Heart right ventricle (tissue), 16 donors: ENCODE measurements around the gene MICAL3. TPM values are rescaled to one million over a fixed set of nuclear protein-coding genes. Genes with fewer than 3 reads are reported as not detected.
"Not testable (repeated sequence)": the region's sequence is repeated elsewhere in the genome, so short reads cannot be mapped to it uniquely, and the experiment has no call there.

Experiments
- ATAC-seq, 8 donors: fragments of 200-7000 bp; cut with Tn5 transposase; one replicate each; pipeline ENCODE4 v1.9.1; 2020; ENCODE audit warnings: mild to moderate bottlenecking in 8 of 8, moderate library complexity in 8 of 8, moderate number of reproducible peaks in 1 of 8
- DNase-seq, 2 donors: peaks; one replicate each; pipeline ENCODE4 v3.0.0-alpha.2; 2020
- H3K27ac ChIP-seq, 10 donors: fragments of 200-600 bp; sonication (generic) in 2 of 10; one replicate each; pipeline versions ENCODE4 v1.5.0 to v1.8.0; 2020 to 2022; ENCODE audit warnings: mild to moderate bottlenecking in 3 of 10
- H3K27me3 ChIP-seq, 7 donors: fragments of 200-600 bp; one replicate each; pipeline ENCODE4 v1.8.0; 2021 to 2022; ENCODE audit warnings: mild to moderate bottlenecking in 2 of 7
- H3K36me3 ChIP-seq, 9 donors: fragments of 200-600 bp; sonication (generic) in 1 of 9; one replicate each; pipeline versions ENCODE4 v1.5.0 to v1.8.0; 2020 to 2022; ENCODE audit warnings: mild to moderate bottlenecking in 2 of 9
- H3K4me1 ChIP-seq, 9 donors: fragments of 200-600 bp; sonication (generic) in 1 of 9; one replicate each; pipeline versions ENCODE4 v1.5.0 to v1.8.0; 2020 to 2022; ENCODE audit warnings: mild to moderate bottlenecking in 4 of 9
- H3K4me3 ChIP-seq, 10 donors: fragments of 200-600 bp; sonication (generic) in 2 of 10; one replicate each; pipeline versions ENCODE4 v1.5.0 to v1.8.0; 2020 to 2022; ENCODE audit warnings: mild to moderate bottlenecking in 7 of 10, moderate library complexity in 2 of 10
- H3K9me3 ChIP-seq, 11 donors: fragments of 200-600 bp in 10 of 11; sonication (generic) in 2 of 11; one replicate each; pipeline versions ENCODE4 v1.5.0 to v1.8.0; 2013 to 2022; ENCODE audit warnings: mild to moderate bottlenecking in 2 of 11, control low read depth in 1 of 11, moderate library complexity in 1 of 11
- CTCF ChIP-seq, 9 donors: fragments of 200-600 bp; sonication (generic) in 2 of 9; IDR thresholded peaks; one replicate each; pipeline versions ENCODE4 v1.5.0 to v1.8.0; 2021 to 2022; ENCODE audit warnings: antibody characterized with exemption in 9 of 9, mild to moderate bottlenecking in 5 of 9, moderate library complexity in 1 of 9
- WGBS, 2 donors: extraction: QIAGEN DNeasy Blood & Tissue Kit; methylation state at CpG; one replicate each; pipeline ENCODE4 v1.1.7; 2013; ENCODE audit warnings: inconsistent platforms in 1 of 2; 5-methylcytosine and 5-hydroxymethylcytosine counted together
- intact Hi-C, 10 donors: fragments of 100-400 bp; cut with DNase I; formaldehyde crosslinking; loops; one replicate each; pipeline versions ENCODE4 v1.11.1 to v1.14.2; 2022
- polyA plus RNA-seq, 2 donors: library from polyadenylated mRNA; stranded (reverse); fragments of 200-250 nt; gene quantifications; one replicate each; pipeline ENCODE4 v1.2.3, GENCODE V29; 2013
- total RNA-seq, 10 donors: library from RNA; stranded (reverse); fragmentation: NEBNext Ultra II Directional in 3 of 10; extraction: Animal tissue kit (Norgen Biotek cat#: 25700) in 3 of 10; gene quantifications; one replicate each; pipeline versions ENCODE4 v1.2.1 to v1.2.4, GENCODE V29; 2021 to 2023
- donor health status: Arrhythmogenic right ventricular cardiomyopathy.
- donor health status: ischemic (EF 13 %, LVEDD 7.1; RV severe dilation, severe dysfunction).
- donor health status: healthy with polysubstance abuse.
- donor health status: DM: no; HTN: yes; CAD: no.
- donor health status: DM: no; HTN: no; CAD: no.
- donor health status: ischemic (EF 25% LVEDD 6.9; RV normal size, moderate dysfunction).
- donor health status: ischemic (EF 25% LVEDD 5.7; RV mildly dilated, moderate dysfunction).
- donor health status: healthy.
- donor health status: DM: yes; HTN: yes; CAD: no.
- donor health status: Ischemic cardiomyopathy.
- donor health status: ischemic (EF 35%, LVEDD 5.7; RV mildly dilated, moderate dysfunction).
- donor health status: nonischemic (EF 11% LVEDD 7.7; RV severe dilation, severe dysfunction).
- donor health status: DM: yes; HTN: yes; CAD: no.
- donor health status: PGD.
- donor health status: ischemic (EF 29% LVEDD 5.4; RV normal size, mild dysfunction).
- donor health status: nonischemic (EF 23%, LVEDD 6.1; RV moderate dilation, normal function).

The MICAL3 gene
- total and polyA plus RNA-seq, 12 donors: 13.2 to 137 (median 109) TPM

GRCh38 chr22:17994424-17995108 is 29.8 kb downstream of the MICAL3 start:
- WGBS, 2 donors: 69 to 73% methylated on average over 10 of the region's 10 CpGs
- Histone ChIP-seq H3K27ac (no peak overlapping the region), H3K4me1 (peaks cover 5 to 85% (median 50%) of the 10 kb centered on the region in 9 donors), H3K27me3 (no peaks in the 10 kb centered on the region), H3K36me3 (no peaks in the 10 kb centered on the region), H3K9me3 (no peaks in the 10 kb centered on the region), H3K4me3 (no peak overlapping the region)
- intact Hi-C loops: loop anchor here in 1 of 10 donors (5.0 kb wide), 1 partner anchor 67 kb away; no protein-coding TSS in a partner anchor
- ATAC-seq: no peak
- no peak for DNase-seq
- no peak for TF ChIP-seq CTCF (IDR thresholded peaks at IDR 0.05)

- H3K4me3 ChIP-seq, ATAC-seq, H3K9me3 ChIP-seq, H3K27me3 ChIP-seq, H3K36me3 ChIP-seq, DNase-seq: not testable (repeated sequence)
- intact Hi-C loops: loop anchor here in 1 of 10 donors (5.0 kb wide), 1 partner anchor 66 kb away; no protein-coding TSS in a partner anchor
- Histone ChIP-seq H3K4me1 (peaks cover 7 to 87% (median 55%) of the 10 kb centered on the region in 9 donors), H3K27ac (peak overlapping the region in 4 of 10 donors; percentile 17 to 63 (median 32))
- WGBS, 2 donors: 64 to 80% methylated on average over 2 of the region's 2 CpGs
Measured at GRCh38 chr22:17992976-17993375, 31.4 kb downstream of the MICAL3 start.

DNA sequence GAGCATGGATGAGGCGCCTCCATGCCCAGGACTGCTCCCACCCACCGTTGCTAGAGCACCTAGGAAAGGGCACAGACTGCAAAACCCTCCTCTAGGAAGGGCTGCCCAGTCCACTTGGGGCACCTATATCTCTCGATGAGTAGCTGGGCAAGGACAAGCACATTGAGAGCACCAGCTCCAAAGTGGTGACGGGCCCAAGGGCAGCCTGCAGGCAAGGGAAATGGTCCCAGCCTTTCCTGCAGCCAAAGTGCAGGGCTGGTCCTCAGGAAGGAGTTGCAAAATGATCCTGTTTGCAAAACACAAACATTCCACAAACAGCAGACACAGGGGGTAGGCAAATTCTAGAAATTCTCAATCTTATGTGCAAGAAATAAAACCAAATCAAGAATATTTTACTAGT is 32.4 kb downstream of the MICAL3 start:
- 50 to 52% methylated on average over 4 of the region's 4 CpGs for WGBS, 2 donors
- H3K27me3 ChIP-seq, H3K36me3 ChIP-seq, H3K9me3 ChIP-seq, DNase-seq, H3K4me3 ChIP-seq: not testable (repeated sequence)
- peaks cover 7 to 82% (median 56%) of the 10 kb centered on the region in 9 donors for H3K4me1 ChIP-seq
- peak overlapping the region in 7 of 10 donors; percentile 10 to 63 (median 45) for H3K27ac ChIP-seq
- intact Hi-C loops: loop anchor here in 1 of 10 donors (5.0 kb wide), 1 partner anchor 65 kb away; no protein-coding TSS in a partner anchor
- peak in 7 of 8 donors; percentile 26 to 65 (median 50) for ATAC-seq

DNA sequence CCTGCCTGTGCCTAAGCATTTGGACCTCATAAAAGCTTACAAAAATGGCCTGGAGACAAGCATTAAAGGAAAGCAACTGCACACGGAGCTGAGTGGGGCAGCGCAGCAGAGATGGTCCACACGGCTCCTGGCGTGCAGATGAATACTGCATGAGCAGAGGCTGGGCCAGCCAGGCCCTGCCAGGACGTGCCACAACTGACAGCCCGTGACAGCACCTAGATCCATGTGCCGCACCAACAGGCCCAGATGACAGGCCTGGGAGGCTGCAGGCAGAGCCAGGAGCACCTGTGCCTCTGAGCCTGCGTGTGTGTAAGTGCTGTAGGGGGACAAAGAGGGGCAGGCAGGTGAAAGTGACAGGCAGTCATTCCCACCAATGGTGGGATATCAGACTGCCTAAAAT is 33.4 kb downstream of the MICAL3 start:
- WGBS, 2 donors: 54 to 61% methylated on average over 8 of the region's 8 CpGs
- H3K9me3 ChIP-seq: no peaks in the 10 kb centered on the region
- peak in 1 of 2 donors; percentile 40 for DNase-seq
- no peak overlapping the region for H3K4me3 ChIP-seq
- intact Hi-C loops: loop anchor here in 1 of 10 donors (5.0 kb wide), 1 partner anchor 64 kb away; no protein-coding TSS in a partner anchor
- no peaks in the 10 kb centered on the region for H3K36me3 ChIP-seq
- TF ChIP-seq CTCF (IDR thresholded peaks at IDR 0.05): no peak
- ATAC-seq: peak; percentile 36 to 73 (median 60)
- H3K27me3 ChIP-seq: no peaks in the 10 kb centered on the region
- H3K27ac ChIP-seq: peak overlapping the region in 4 of 10 donors; percentile 4 to 50 (median 26)
- H3K4me1 ChIP-seq: peaks cover 7 to 85% (median 56%) of the 10 kb centered on the region in 9 donors

- H3K27ac ChIP-seq: no peak overlapping the region
- H3K9me3 ChIP-seq: no peaks in the 10 kb centered on the region
- H3K4me3 ChIP-seq: no peak overlapping the region
- H3K4me1 ChIP-seq: peaks cover 7 to 86% (median 53%) of the 10 kb centered on the region in 9 donors
- 68 to 75% methylated on average over 6 of the region's 6 CpGs for WGBS, 2 donors
- ATAC-seq: no peak
- intact Hi-C loops: loop anchor here in 1 of 10 donors (5.0 kb wide), 1 partner anchor 63 kb away; no protein-coding TSS in a partner anchor
- no peaks in the 10 kb centered on the region for H3K36me3 ChIP-seq
- H3K27me3 ChIP-seq: no peaks in the 10 kb centered on the region
- DNase-seq: no peak
- TF ChIP-seq CTCF (IDR thresholded peaks at IDR 0.05): no peak
Measured at GRCh38 chr22:17990147-17990546, 34.2 kb downstream of the MICAL3 start.
